Trophoblast cell (in vitro differentiated cells and primary cell): ENCODE results near the gene TLR4.

Experiments
- DNase-seq, 2 donors: peaks; one replicate each; pipeline ENCODE4 v3.0.0-alpha.2; 2016
- H2AFZ ChIP-seq: 2 replicates; pipeline ENCODE4 v1.6.1; 2013; ENCODE audit warnings: low read length, moderate library complexity, mild to moderate bottlenecking; ENCODE audit not compliant: insufficient read depth, poor library complexity
- H2AK5ac ChIP-seq: 2 replicates; pipeline ENCODE4 v1.6.1; 2013; ENCODE audit warnings: mild to moderate bottlenecking, low read length
- H2BK120ac ChIP-seq: 2 replicates; pipeline ENCODE4 v1.6.1; 2013; ENCODE audit warnings: low read length, mild to moderate bottlenecking, moderate library complexity; ENCODE audit not compliant: insufficient read depth, poor library complexity
- H2BK12ac ChIP-seq: 2 replicates; pipeline ENCODE4 v1.6.1; 2013; ENCODE audit warnings: mild to moderate bottlenecking, low read length, moderate library complexity
- H2BK5ac ChIP-seq: 2 replicates; pipeline ENCODE4 v1.6.1; 2013; ENCODE audit warnings: low read length, low read depth, moderate library complexity, mild to moderate bottlenecking; ENCODE audit not compliant: poor library complexity
- H3K14ac ChIP-seq: 2 replicates; pipeline ENCODE4 v1.6.1; 2013; ENCODE audit warnings: mild to moderate bottlenecking, low read length
- H3K18ac ChIP-seq: 2 replicates; pipeline ENCODE4 v1.6.1; 2013; ENCODE audit warnings: mild to moderate bottlenecking, low read length
- H3K23ac ChIP-seq: 2 replicates; pipeline ENCODE4 v1.6.1; 2013; ENCODE audit warnings: low read length
- H3K27ac ChIP-seq: 2 replicates; pipeline ENCODE4 v1.5.1; 2013; ENCODE audit warnings: low read depth, mild to moderate bottlenecking, inconsistent platforms, low read length, moderate library complexity
- H3K27me3 ChIP-seq: 2 replicates; pipeline ENCODE4 v1.6.1; 2013; ENCODE audit warnings: inconsistent platforms, mild to moderate bottlenecking, low read length, moderate library complexity; ENCODE audit not compliant: insufficient read depth
- H3K36me3 ChIP-seq, 2 experiments: 1 replicate in 1 of 2; 2 replicates in 1 of 2; pipeline ENCODE4 v1.6.1; 2013; ENCODE audit warnings: low read length in 2 of 2, mild to moderate bottlenecking in 2 of 2, moderate library complexity in 1 of 2; ENCODE audit not compliant: insufficient read depth in 2 of 2, control insufficient read depth in 1 of 2
- H3K4ac ChIP-seq: 2 replicates; pipeline ENCODE4 v1.6.1; 2013; ENCODE audit warnings: low read depth, mild to moderate bottlenecking, low read length, moderate library complexity
- H3K4me1 ChIP-seq, 2 experiments: 1 replicate in 1 of 2; 2 replicates in 1 of 2; pipeline ENCODE4 v1.6.1; 2013; ENCODE audit warnings: low read length in 2 of 2, mild to moderate bottlenecking in 2 of 2, moderate library complexity in 1 of 2; ENCODE audit not compliant: insufficient read depth in 2 of 2, control insufficient read depth in 1 of 2
- H3K4me2 ChIP-seq: 2 replicates; pipeline ENCODE4 v1.6.1; 2013; ENCODE audit warnings: inconsistent platforms, mild to moderate bottlenecking, low read length, moderate library complexity
- H3K4me3 ChIP-seq: 2 replicates; pipeline ENCODE4 v1.5.1; 2013; ENCODE audit warnings: mild to moderate bottlenecking, low read depth, low read length, inconsistent platforms
- H3K79me1 ChIP-seq: one replicate; pipeline ENCODE4 v1.6.1; 2013; ENCODE audit warnings: low read length
- H3K79me2 ChIP-seq: 2 replicates; pipeline ENCODE4 v1.6.1; 2013; ENCODE audit warnings: low read length, mild to moderate bottlenecking; ENCODE audit not compliant: control insufficient read depth, insufficient read depth, poor library complexity
- H3K9ac ChIP-seq: 2 replicates; pipeline ENCODE4 v1.6.1; 2013; ENCODE audit warnings: mild to moderate bottlenecking, low read length
- H3K9me3 ChIP-seq: 2 replicates; pipeline ENCODE4 v1.6.1; 2013; ENCODE audit warnings: low read depth, mild to moderate bottlenecking, control low read depth, inconsistent platforms, low read length; ENCODE audit not compliant: insufficient read depth
- H4K12ac ChIP-seq: 2 replicates; pipeline ENCODE4 v1.6.1; 2013; ENCODE audit warnings: low read depth, mild to moderate bottlenecking, low read length, moderate library complexity
- H4K8ac ChIP-seq: 2 replicates; pipeline ENCODE4 v1.6.1; 2013; ENCODE audit warnings: low read depth, mild to moderate bottlenecking, low read length, moderate library complexity
- H4K91ac ChIP-seq: one replicate; pipeline ENCODE4 v1.6.1; 2013; ENCODE audit warnings: low read depth, mild to moderate bottlenecking, low read length, moderate library complexity
- WGBS: extraction: QIAGEN DNeasy Blood & Tissue Kit; methylation state at CpG from one replicate; pipeline ENCODE4 v1.1.7; 2013; ENCODE audit warnings: missing lambda C conversion rate; ENCODE audit not compliant: insufficient read length, insufficient coverage; ENCODE audit errors: extremely low coverage; 5-methylcytosine and 5-hydroxymethylcytosine counted together

TLR4 gene

GRCh38 chr9:117707561-117707960, 3.4 kb downstream of the TLR4 start:
- Histone ChIP-seq H3K27me3 (no peaks in the 10 kb centered on the region), H3K9me3 (no peaks in the 10 kb centered on the region), H3K79me2 (no peaks in the 10 kb centered on the region), H2BK5ac (no peak overlapping the region), H3K18ac (no peak overlapping the region), H3K14ac (no peak overlapping the region), H2BK120ac (no peak overlapping the region), H3K36me3 (no peaks in the 10 kb centered on the region), H2AK5ac (no peak overlapping the region), H4K12ac (no peak overlapping the region), H2BK12ac (no peak overlapping the region), H4K8ac (no peak overlapping the region), H3K4ac (no peak overlapping the region), H3K79me1 (no peaks in the 10 kb centered on the region), H3K23ac (no peak overlapping the region), H3K4me3 (no peak overlapping the region), H3K4me1 (peaks cover 3% of the 10 kb centered on the region in 2 experiments), H4K91ac (no peak overlapping the region), H2AFZ (no peak overlapping the region), H3K9ac (no peak overlapping the region), H3K27ac (no peak overlapping the region), H3K4me2 (no peak overlapping the region)
- no CpG with 5 or more reads among the region's 1 CpG for WGBS
- no peak for DNase-seq

DNA sequence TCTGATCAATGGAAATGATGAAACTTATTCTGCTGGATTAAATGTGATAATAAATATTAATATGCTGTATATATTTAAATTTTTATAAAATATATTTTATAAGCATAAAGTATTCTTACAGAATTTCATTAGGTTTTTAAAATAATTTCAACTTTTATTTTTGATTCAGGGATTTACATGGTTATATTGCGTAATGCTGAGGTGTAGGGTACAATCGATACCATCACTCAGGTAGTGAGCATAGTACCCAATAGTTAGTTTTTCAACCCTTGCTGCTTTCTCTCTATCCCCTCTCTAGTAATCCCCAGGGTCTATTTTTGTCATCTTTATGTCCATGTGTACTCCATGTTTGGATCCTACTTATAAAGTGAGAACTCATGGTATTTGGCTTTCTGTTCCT, 5.7 kb downstream of the TLR4 start:
- Histone ChIP-seq H2AK5ac (no peak overlapping the region), H2BK120ac (no peak overlapping the region), H3K4me1 (no peaks in the 10 kb centered on the region), H3K4ac (no peak overlapping the region), H3K4me2 (no peak overlapping the region), H3K9me3 (no peaks in the 10 kb centered on the region), H4K12ac (no peak overlapping the region), H3K9ac (no peak overlapping the region), H3K23ac (no peak overlapping the region), H3K27me3 (no peaks in the 10 kb centered on the region), H2BK5ac (no peak overlapping the region), H3K14ac (no peak overlapping the region), H3K79me2 (no peaks in the 10 kb centered on the region), H2AFZ (no peak overlapping the region), H2BK12ac (no peak overlapping the region), H3K4me3 (no peak overlapping the region), H4K91ac (no peak overlapping the region), H3K18ac (no peak overlapping the region), H3K27ac (no peak overlapping the region), H3K79me1 (no peaks in the 10 kb centered on the region), H3K36me3 (no peaks in the 10 kb centered on the region), H4K8ac (no peak overlapping the region)
- no peak for DNase-seq
- WGBS = no CpG with 5 or more reads among the region's 2 CpGs

DNA sequence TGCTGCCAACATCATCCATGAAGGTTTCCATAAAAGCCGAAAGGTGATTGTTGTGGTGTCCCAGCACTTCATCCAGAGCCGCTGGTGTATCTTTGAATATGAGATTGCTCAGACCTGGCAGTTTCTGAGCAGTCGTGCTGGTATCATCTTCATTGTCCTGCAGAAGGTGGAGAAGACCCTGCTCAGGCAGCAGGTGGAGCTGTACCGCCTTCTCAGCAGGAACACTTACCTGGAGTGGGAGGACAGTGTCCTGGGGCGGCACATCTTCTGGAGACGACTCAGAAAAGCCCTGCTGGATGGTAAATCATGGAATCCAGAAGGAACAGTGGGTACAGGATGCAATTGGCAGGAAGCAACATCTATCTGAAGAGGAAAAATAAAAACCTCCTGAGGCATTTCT, 10.1 kb downstream of the TLR4 start:
- no peak overlapping the region for H4K91ac ChIP-seq
- no peak overlapping the region for H3K23ac ChIP-seq
- H3K4me2 ChIP-seq = no peak overlapping the region
- H3K9ac ChIP-seq = no peak overlapping the region
- no peaks in the 10 kb centered on the region for H3K79me1 ChIP-seq
- H3K27me3 ChIP-seq = no peaks in the 10 kb centered on the region
- no peak overlapping the region for H4K12ac ChIP-seq
- no peak overlapping the region for H2AFZ ChIP-seq
- no peak overlapping the region for H4K8ac ChIP-seq
- H3K18ac ChIP-seq = no peak overlapping the region
- no peaks in the 10 kb centered on the region for H3K9me3 ChIP-seq
- H2BK120ac ChIP-seq = no peak overlapping the region
- no peak overlapping the region for H2BK5ac ChIP-seq
- H3K4ac ChIP-seq = no peak overlapping the region
- H3K14ac ChIP-seq = no peak overlapping the region
- no peak overlapping the region for H3K4me3 ChIP-seq
- no peaks in the 10 kb centered on the region for H3K79me2 ChIP-seq
- no peaks in the 10 kb centered on the region for H3K36me3 ChIP-seq
- no CpG with 5 or more reads among the region's 6 CpGs for WGBS
- no peaks in the 10 kb centered on the region for H3K4me1 ChIP-seq
- H2AK5ac ChIP-seq = no peak overlapping the region
- no peak overlapping the region for H2BK12ac ChIP-seq
- H3K27ac ChIP-seq = no peak overlapping the region
- DNase-seq = no peak

DNA sequence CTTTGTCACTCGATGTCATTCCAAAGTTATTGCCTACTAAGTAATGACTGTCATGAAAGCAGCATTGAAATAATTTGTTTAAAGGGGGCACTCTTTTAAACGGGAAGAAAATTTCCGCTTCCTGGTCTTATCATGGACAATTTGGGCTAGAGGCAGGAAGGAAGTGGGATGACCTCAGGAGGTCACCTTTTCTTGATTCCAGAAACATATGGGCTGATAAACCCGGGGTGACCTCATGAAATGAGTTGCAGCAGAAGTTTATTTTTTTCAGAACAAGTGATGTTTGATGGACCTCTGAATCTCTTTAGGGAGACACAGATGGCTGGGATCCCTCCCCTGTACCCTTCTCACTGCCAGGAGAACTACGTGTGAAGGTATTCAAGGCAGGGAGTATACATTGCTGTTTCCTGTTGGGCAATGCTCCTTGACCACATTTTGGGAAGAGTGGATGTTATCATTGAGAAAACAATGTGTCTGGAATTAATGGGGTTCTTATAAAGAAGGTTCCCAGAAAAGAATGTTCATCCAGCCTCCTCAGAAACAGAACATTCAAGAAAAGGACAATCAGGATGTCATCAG, 11.3 kb downstream of the TLR4 start:
- H3K79me1 ChIP-seq = no peaks in the 10 kb centered on the region
- H3K9me3 ChIP-seq = no peaks in the 10 kb centered on the region
- no peak overlapping the region for H3K9ac ChIP-seq
- H2AK5ac ChIP-seq = no peak overlapping the region
- no peak overlapping the region for H4K12ac ChIP-seq
- no peak overlapping the region for H3K23ac ChIP-seq
- H2AFZ ChIP-seq = no peak overlapping the region
- H2BK5ac ChIP-seq = no peak overlapping the region
- no peak overlapping the region for H2BK120ac ChIP-seq
- H3K14ac ChIP-seq = no peak overlapping the region
- H3K27me3 ChIP-seq = no peaks in the 10 kb centered on the region
- H4K8ac ChIP-seq = no peak overlapping the region
- no peaks in the 10 kb centered on the region for H3K79me2 ChIP-seq
- no peak for DNase-seq
- no CpG with 5 or more reads among the region's 5 CpGs for WGBS
- H3K4me1 ChIP-seq = no peaks in the 10 kb centered on the region
- no peak overlapping the region for H3K18ac ChIP-seq
- no peaks in the 10 kb centered on the region for H3K36me3 ChIP-seq
- no peak overlapping the region for H2BK12ac ChIP-seq
- no peak overlapping the region for H3K27ac ChIP-seq
- H3K4ac ChIP-seq = no peak overlapping the region
- H3K4me2 ChIP-seq = no peak overlapping the region
- H3K4me3 ChIP-seq = no peak overlapping the region
- no peak overlapping the region for H4K91ac ChIP-seq
